Aorta (tissue), 5 donors: ENCODE measurements around the gene ITGA11. TPM values are rescaled to one million over a fixed set of nuclear protein-coding genes. Genes with fewer than 3 reads are reported as not detected.

Experiments used
- ATAC-seq: fragments of 200-7000 bp; cut with Tn5 transposase; one replicate; pipeline ENCODE4 v1.9.1; 2022; ENCODE audit warnings: moderate library complexity; ENCODE audit not compliant: low FRiP score
- DNase-seq, 2 donors: peaks; one replicate each; pipeline ENCODE4 v3.0.0-alpha.2; 2020
- H3K27ac ChIP-seq, 2 donors: one replicate each; pipeline ENCODE4 v1.5.1; 2013; ENCODE audit warnings: low read length in 2 of 2, mild to moderate bottlenecking in 2 of 2, moderate library complexity in 2 of 2, control low read depth in 1 of 2, inconsistent platforms in 1 of 2, low read depth in 1 of 2
- H3K27me3 ChIP-seq, 2 donors: one replicate each; pipeline ENCODE4 v1.6.1; 2013; ENCODE audit warnings: control low read depth in 1 of 2, low read length in 1 of 2, mild to moderate bottlenecking in 1 of 2, moderate library complexity in 1 of 2; ENCODE audit not compliant: insufficient read depth in 2 of 2, control insufficient read depth in 1 of 2
- H3K36me3 ChIP-seq, 2 donors: one replicate each; pipeline ENCODE4 v1.6.1; 2013; ENCODE audit warnings: control low read depth in 1 of 2, low read length in 1 of 2, mild to moderate bottlenecking in 1 of 2; ENCODE audit not compliant: insufficient read depth in 2 of 2, control insufficient read depth in 1 of 2
- H3K4me1 ChIP-seq, 2 donors: one replicate each; pipeline ENCODE4 v1.6.1; 2013; ENCODE audit warnings: low read length in 2 of 2, control low read depth in 1 of 2, mild to moderate bottlenecking in 1 of 2, moderate library complexity in 1 of 2; ENCODE audit not compliant: insufficient read depth in 2 of 2, control insufficient read depth in 1 of 2
- H3K4me3 ChIP-seq, 2 donors: one replicate each; pipeline ENCODE4 v1.5.1; 2013; ENCODE audit warnings: low read length in 2 of 2, control low read depth in 1 of 2, mild to moderate bottlenecking in 1 of 2
- H3K9me3 ChIP-seq: one replicate; pipeline ENCODE4 v1.6.1; 2013; ENCODE audit warnings: mild to moderate bottlenecking, low read length; ENCODE audit not compliant: control insufficient read depth
- WGBS, 2 donors: extraction: QIAGEN DNeasy Blood & Tissue Kit; methylation state at CpG; one replicate each; pipeline ENCODE4 v1.1.7; 2013; 5-methylcytosine and 5-hydroxymethylcytosine counted together
- intact Hi-C, 2 donors: fragments of 100-400 bp; cut with DNase I; formaldehyde crosslinking; loops; one replicate each; pipeline versions ENCODE4 v1.14.2 to v1.15.0; 2022
- polyA plus RNA-seq, 2 donors: library from polyadenylated mRNA; stranded (reverse); fragments of 200-250 nt; gene quantifications; one replicate each; pipeline ENCODE4 v1.2.3, GENCODE V29; 2013
- total RNA-seq, 2 donors: library from RNA; stranded (reverse); fragmentation: NEBNext Ultra II Directional; extraction: Animal tissue kit (Norgen Biotek cat#: 25700); gene quantifications; one replicate each; pipeline ENCODE4 v1.2.1, GENCODE V29; 2021
- donor health status: healthy with polysubstance abuse.
- donor health status: Bipolar disorder and iron deficiency.
- donor health status: DM: no; HTN: no; CAD: no.
- donor health status: DM: no; HTN: no; CAD: no.
- donor health status: DM: yes; HTN: yes; CAD: no.

ITGA11 gene
- total and polyA plus RNA-seq, 4 donors = 21.4 to 154 (median 107) TPM

GRCh38 chr15:68292157-68292781, 139.7 kb downstream of the ITGA11 start:
- Histone ChIP-seq H3K4me1 (no peaks in the 10 kb centered on the region), H3K27me3 (no peaks in the 10 kb centered on the region), H3K36me3 (peaks cover 0 to 8% of the 10 kb centered on the region in 2 donors), H3K4me3 (no peak overlapping the region), H3K27ac (no peak overlapping the region), H3K9me3 (no peaks in the 10 kb centered on the region)
- no peak for ATAC-seq
- no peak for DNase-seq
- intact Hi-C loops = no loop called here

GRCh38 chr15:68290715-68291114, 141.2 kb downstream of the ITGA11 start:
- H3K27ac ChIP-seq = no peak overlapping the region
- intact Hi-C loops = no loop called here
- 88% methylated on average over 8 of the region's 8 CpGs for WGBS, 2 donors
- DNase-seq (no peak), ATAC-seq (no peak)
- H3K36me3 ChIP-seq = peaks cover 0 to 8% of the 10 kb centered on the region in 2 donors
- H3K4me3 ChIP-seq = no peak overlapping the region
- H3K9me3 ChIP-seq = no peaks in the 10 kb centered on the region
- no peaks in the 10 kb centered on the region for H3K4me1 ChIP-seq
- H3K27me3 ChIP-seq = no peaks in the 10 kb centered on the region

- no peak overlapping the region for H3K4me3 ChIP-seq
- no peak overlapping the region for H3K27ac ChIP-seq
- H3K9me3 ChIP-seq = no peaks in the 10 kb centered on the region
- peaks cover 0 to 8% of the 10 kb centered on the region in 2 donors for H3K36me3 ChIP-seq
- WGBS, 2 donors = 88% methylated on average over 14 of the region's 14 CpGs
- H3K27me3 ChIP-seq = no peaks in the 10 kb centered on the region
- no peaks in the 10 kb centered on the region for H3K4me1 ChIP-seq
- intact Hi-C loops = loop anchor here in 1 of 2 donors (5.0 kb wide), 1 partner anchor 37 kb away; no protein-coding TSS in a partner anchor
- DNase-seq (no peak), ATAC-seq (no peak)
These were observed 142.2 kb downstream of the ITGA11 start for GRCh38 chr15:68289621-68290352.

- intact Hi-C loops = loop anchor here in 1 of 2 donors (5.0 kb wide), 1 partner anchor 37 kb away; no protein-coding TSS in a partner anchor
- Histone ChIP-seq H3K9me3 (no peaks in the 10 kb centered on the region), H3K27me3 (no peaks in the 10 kb centered on the region), H3K4me1 (no peaks in the 10 kb centered on the region), H3K36me3 (peaks cover 0 to 8% of the 10 kb centered on the region in 2 donors), H3K4me3 (no peak overlapping the region), H3K27ac (no peak overlapping the region)
- ATAC-seq = no peak
- no peak for DNase-seq
- 79 to 85% methylated on average over 2 of the region's 2 CpGs for WGBS, 2 donors
These were observed 142.9 kb downstream of the ITGA11 start for GRCh38 chr15:68289057-68289456.

- Histone ChIP-seq H3K36me3 (peaks cover 0 to 8% of the 10 kb centered on the region in 2 donors), H3K9me3 (no peaks in the 10 kb centered on the region), H3K27ac (no peak overlapping the region), H3K4me3 (no peak overlapping the region), H3K27me3 (no peaks in the 10 kb centered on the region), H3K4me1 (no peaks in the 10 kb centered on the region)
- DNase-seq (no peak), ATAC-seq (no peak)
- WGBS, 2 donors = 64 to 65% methylated on average over 5 of the region's 5 CpGs
- intact Hi-C loops = loop anchor here in 1 of 2 donors (5.0 kb wide), 1 partner anchor 34 kb away; no protein-coding TSS in a partner anchor
These were observed 145.7 kb downstream of the ITGA11 start for GRCh38 chr15:68286256-68286655.

- ATAC-seq (no peak), DNase-seq (no peak)
- H3K4me1 ChIP-seq = no peaks in the 10 kb centered on the region
- 84 to 88% methylated on average over 5 of the region's 5 CpGs for WGBS, 2 donors
- H3K27me3 ChIP-seq = no peaks in the 10 kb centered on the region
- no peaks in the 10 kb centered on the region for H3K9me3 ChIP-seq
- intact Hi-C loops = loop anchor here in 1 of 2 donors (5.0 kb wide), 1 partner anchor 33 kb away; no protein-coding TSS in a partner anchor
- no peak overlapping the region for H3K4me3 ChIP-seq
- peaks cover 0 to 6% of the 10 kb centered on the region in 2 donors for H3K36me3 ChIP-seq
- no peak overlapping the region for H3K27ac ChIP-seq
These were observed 146.5 kb downstream of the ITGA11 start for GRCh38 chr15:68285259-68285980.

- no peaks in the 10 kb centered on the region for H3K4me1 ChIP-seq
- H3K27ac ChIP-seq = no peak overlapping the region
- intact Hi-C loops = loop anchor here in 1 of 2 donors (5.0 kb wide), 1 partner anchor 32 kb away; no protein-coding TSS in a partner anchor
These were observed 147.2 kb downstream of the ITGA11 start for GRCh38 chr15:68284616-68285258.

GRCh38 chr15:68283401-68283800, 148.6 kb downstream of the ITGA11 start:
- no peaks in the 10 kb centered on the region for H3K27me3 ChIP-seq
- H3K9me3 ChIP-seq = no peaks in the 10 kb centered on the region
- no peaks in the 10 kb centered on the region for H3K4me1 ChIP-seq
- ATAC-seq = no peak
- intact Hi-C loops = no loop called here
- DNase-seq = no peak
- H3K4me3 ChIP-seq = no peak overlapping the region
- WGBS, 2 donors = 45 to 59% methylated on average over 2 of the region's 2 CpGs
- no peaks in the 10 kb centered on the region for H3K36me3 ChIP-seq
- no peak overlapping the region for H3K27ac ChIP-seq

More at GRCh38 chr15:68284616-68285258, 147.2 kb downstream of the ITGA11 start:
- H3K4me3 ChIP-seq = no peak overlapping the region
- DNase-seq (no peak), ATAC-seq (no peak)
- 78 to 79% methylated on average over 7 of the region's 7 CpGs for WGBS, 2 donors
- no peaks in the 10 kb centered on the region for H3K9me3 ChIP-seq
- peaks cover 0 to 2% of the 10 kb centered on the region in 2 donors for H3K36me3 ChIP-seq
- no peaks in the 10 kb centered on the region for H3K27me3 ChIP-seq
